Testis (tissue), 3 donors: ENCODE measurements around the gene THSD4. TPM values are rescaled to one million over a fixed set of nuclear protein-coding genes. Genes with fewer than 3 reads are reported as not detected.

Experiments
- DNase-seq: peaks from one replicate; pipeline ENCODE4 v3.0.0-alpha.2; 2019
- H3K27ac ChIP-seq, 2 donors: fragments of 200-600 bp; sonication (generic); one replicate each; pipeline ENCODE4 v1.5.1; 2019
- H3K27me3 ChIP-seq: fragments of 200-600 bp; sonication (generic); one replicate; pipeline ENCODE4 v1.5.1; 2019
- H3K36me3 ChIP-seq: fragments of 200-600 bp; sonication (generic); one replicate; pipeline ENCODE4 v1.5.1; 2017; ENCODE audit warnings: low read depth; ENCODE audit errors: missing control alignments
- H3K4me1 ChIP-seq: fragments of 200-600 bp; sonication (generic); one replicate; pipeline ENCODE4 v1.5.1; 2019
- H3K4me3 ChIP-seq, 2 donors: fragments of 200-600 bp; sonication (generic); one replicate each; pipeline ENCODE4 v1.5.1; 2017 to 2019
- H3K9me3 ChIP-seq: fragments of 200-600 bp; sonication (generic); one replicate; pipeline ENCODE4 v1.5.1; 2017
- POLR2A ChIP-seq: fragments of 450-650 bp; IDR thresholded peaks from one replicate; pipeline ENCODE4 v1.6.1; 2017; ENCODE audit warnings: antibody characterized with exemption, mild to moderate bottlenecking, moderate library complexity
- WGBS, 2 donors: methylation state at CpG; one replicate each; pipeline ENCODE4 v1.1.5; 2018; 5-methylcytosine and 5-hydroxymethylcytosine counted together
- intact Hi-C: fragments of 100-400 bp; cut with DNase I; formaldehyde crosslinking; loops from one replicate; pipeline ENCODE4 v1.15.1; 2023; ENCODE audit warnings: low total_unique reads
- polyA plus RNA-seq: library from polyadenylated mRNA; stranded (reverse); fragments of 350-450 nt; fragmentation: Illumina TruSeq; extraction: RNeasy Lipid Tissue Mini Kit (QIAGEN cat#74804); gene quantifications from one replicate; pipeline ENCODE4 v1.2.3, GENCODE V29; 2014; ENCODE audit warnings: low read depth, low replicate concordance; ENCODE audit not compliant: insufficient read depth
- total RNA-seq, 2 donors: library from RNA; depleted of rRNA; stranded (reverse); fragments of >200 nt; gene quantifications; one replicate each; pipeline ENCODE4 v1.2.3, GENCODE V29; 2016
- TF ChIP-seq, protein P1 (sequence below), 3 experiments: fragments of 450-650 bp in 2 of 3; fragments of 200-600 bp in 1 of 3; sonication (generic) in 1 of 3; IDR thresholded peaks; one replicate each; pipeline ENCODE4 v1.5.1; 2016 to 2019; ENCODE audit warnings: antibody characterized with exemption in 3 of 3, mild to moderate bottlenecking in 2 of 3, moderate library complexity in 1 of 3

The THSD4 gene
- total and polyA plus RNA-seq, 3 donors from 2014 or later, result 14.3 to 21.5 (median 18.2) TPM

DNA sequence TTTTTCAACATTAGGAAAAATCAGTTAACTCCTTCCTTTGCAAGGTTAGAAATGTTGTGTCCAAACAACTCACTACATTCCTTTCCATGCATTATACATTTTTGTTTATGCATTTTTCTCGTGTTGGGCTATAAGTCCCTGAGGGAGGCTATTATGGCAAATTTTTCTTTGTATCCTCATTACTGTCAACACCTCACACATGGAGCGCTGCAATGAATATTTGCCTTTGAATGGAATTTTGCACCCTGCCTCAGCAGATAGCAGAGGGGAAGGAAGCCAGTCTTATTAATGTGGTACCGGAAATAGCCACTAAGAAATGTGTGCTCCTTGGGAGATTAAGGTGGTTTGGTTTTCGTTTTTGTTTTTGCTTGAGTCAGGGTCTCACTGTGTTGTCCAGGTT lies 134.7 kb downstream of the THSD4 start:
- WGBS, 2 donors, result 82 to 86% methylated on average over 4 of the region's 4 CpGs
- Histone ChIP-seq H3K27me3 (no peaks in the 10 kb centered on the region), H3K4me1 (peaks cover 17% of the 10 kb centered on the region), H3K4me3 (no peak overlapping the region), H3K9me3 (no peaks in the 10 kb centered on the region), H3K27ac (no peak overlapping the region), H3K36me3 (no peaks in the 10 kb centered on the region)
- TF ChIP-seq, protein P1, sequence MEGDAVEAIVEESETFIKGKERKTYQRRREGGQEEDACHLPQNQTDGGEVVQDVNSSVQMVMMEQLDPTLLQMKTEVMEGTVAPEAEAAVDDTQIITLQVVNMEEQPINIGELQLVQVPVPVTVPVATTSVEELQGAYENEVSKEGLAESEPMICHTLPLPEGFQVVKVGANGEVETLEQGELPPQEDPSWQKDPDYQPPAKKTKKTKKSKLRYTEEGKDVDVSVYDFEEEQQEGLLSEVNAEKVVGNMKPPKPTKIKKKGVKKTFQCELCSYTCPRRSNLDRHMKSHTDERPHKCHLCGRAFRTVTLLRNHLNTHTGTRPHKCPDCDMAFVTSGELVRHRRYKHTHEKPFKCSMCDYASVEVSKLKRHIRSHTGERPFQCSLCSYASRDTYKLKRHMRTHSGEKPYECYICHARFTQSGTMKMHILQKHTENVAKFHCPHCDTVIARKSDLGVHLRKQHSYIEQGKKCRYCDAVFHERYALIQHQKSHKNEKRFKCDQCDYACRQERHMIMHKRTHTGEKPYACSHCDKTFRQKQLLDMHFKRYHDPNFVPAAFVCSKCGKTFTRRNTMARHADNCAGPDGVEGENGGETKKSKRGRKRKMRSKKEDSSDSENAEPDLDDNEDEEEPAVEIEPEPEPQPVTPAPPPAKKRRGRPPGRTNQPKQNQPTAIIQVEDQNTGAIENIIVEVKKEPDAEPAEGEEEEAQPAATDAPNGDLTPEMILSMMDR (IDR thresholded peaks at IDR 0.05), result no peak
- no peak for TF ChIP-seq POLR2A
- DNase-seq, result no peak
- intact Hi-C loops, result no loop called here

DNA sequence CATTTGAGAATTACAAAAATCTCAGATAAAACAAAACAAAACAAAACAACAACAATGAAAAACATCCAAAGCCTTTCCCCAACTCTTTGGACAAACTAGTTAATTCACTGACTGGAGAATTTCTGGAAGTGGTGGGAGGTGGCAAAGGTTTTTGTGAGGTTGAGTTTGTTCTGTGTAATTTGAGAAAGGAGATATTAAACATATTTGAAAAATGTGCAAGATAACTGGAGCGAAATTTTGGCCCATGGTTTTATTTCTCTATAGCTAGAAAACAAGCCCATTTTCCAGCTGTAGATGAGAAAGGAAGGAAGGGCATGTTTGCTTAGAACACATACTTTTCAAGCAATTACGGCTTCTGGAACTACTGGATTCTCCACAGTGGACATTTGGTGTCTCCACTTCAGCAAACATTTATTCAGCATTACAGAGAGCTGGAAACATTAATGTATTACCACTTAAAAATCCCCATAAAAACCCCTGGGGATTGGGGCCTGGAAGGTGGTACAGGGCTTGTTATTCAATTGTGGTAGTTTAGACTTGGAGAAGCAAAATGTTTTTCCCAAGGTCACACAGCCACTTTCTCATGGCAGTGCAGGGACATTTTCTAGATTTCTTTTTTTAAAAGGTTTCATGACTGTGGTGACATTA lies 135.8 kb downstream of the THSD4 start:
- DNase-seq, result no peak
- WGBS, 2 donors, result 52% methylated on average over 2 of the region's 2 CpGs
- Histone ChIP-seq H3K27ac (peak overlapping the region in 1 of 2 donors; percentile 58), H3K27me3 (no peaks in the 10 kb centered on the region), H3K4me1 (peaks cover 17% of the 10 kb centered on the region), H3K36me3 (no peaks in the 10 kb centered on the region), H3K4me3 (no peak overlapping the region), H3K9me3 (no peaks in the 10 kb centered on the region)
- TF ChIP-seq POLR2A, result no peak
- TF ChIP-seq, protein P1 (IDR thresholded peaks at IDR 0.05), result no peak
- intact Hi-C loops, result no loop called here

DNA sequence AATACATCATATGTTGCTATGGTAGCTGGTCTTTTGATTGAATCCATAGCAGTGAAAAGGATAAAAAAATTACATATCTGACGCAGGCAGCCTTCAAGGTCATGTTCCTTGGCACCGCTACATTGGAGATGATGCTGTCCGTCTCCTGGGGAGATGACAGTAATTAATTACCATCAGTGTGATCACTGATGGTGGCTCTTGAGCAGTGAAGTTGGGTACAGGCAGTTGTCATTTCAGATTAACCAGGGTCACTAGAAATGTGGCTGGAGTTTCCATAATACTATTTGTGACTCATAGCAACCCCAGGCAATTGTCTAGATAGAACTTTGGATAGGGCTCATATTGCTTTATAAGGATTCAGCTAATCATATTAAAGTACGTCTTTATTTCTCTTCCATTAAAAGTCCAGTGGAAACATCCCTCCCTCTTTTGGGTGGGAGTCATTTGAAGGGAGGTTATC lies 136.3 kb downstream of the THSD4 start:
- intact Hi-C loops, result no loop called here
- Histone ChIP-seq H3K9me3 (no peaks in the 10 kb centered on the region), H3K27ac (peak overlapping the region in 1 of 2 donors; percentile 58), H3K27me3 (no peaks in the 10 kb centered on the region), H3K4me1 (peaks cover 17% of the 10 kb centered on the region), H3K4me3 (no peak overlapping the region), H3K36me3 (no peaks in the 10 kb centered on the region)
- WGBS, 2 donors, result 41 to 62% methylated on average over 4 of the region's 4 CpGs
- peak; percentile 30 for DNase-seq
- TF ChIP-seq, protein P1 (IDR thresholded peaks at IDR 0.05), result no peak
- TF ChIP-seq POLR2A, result no peak

DNA sequence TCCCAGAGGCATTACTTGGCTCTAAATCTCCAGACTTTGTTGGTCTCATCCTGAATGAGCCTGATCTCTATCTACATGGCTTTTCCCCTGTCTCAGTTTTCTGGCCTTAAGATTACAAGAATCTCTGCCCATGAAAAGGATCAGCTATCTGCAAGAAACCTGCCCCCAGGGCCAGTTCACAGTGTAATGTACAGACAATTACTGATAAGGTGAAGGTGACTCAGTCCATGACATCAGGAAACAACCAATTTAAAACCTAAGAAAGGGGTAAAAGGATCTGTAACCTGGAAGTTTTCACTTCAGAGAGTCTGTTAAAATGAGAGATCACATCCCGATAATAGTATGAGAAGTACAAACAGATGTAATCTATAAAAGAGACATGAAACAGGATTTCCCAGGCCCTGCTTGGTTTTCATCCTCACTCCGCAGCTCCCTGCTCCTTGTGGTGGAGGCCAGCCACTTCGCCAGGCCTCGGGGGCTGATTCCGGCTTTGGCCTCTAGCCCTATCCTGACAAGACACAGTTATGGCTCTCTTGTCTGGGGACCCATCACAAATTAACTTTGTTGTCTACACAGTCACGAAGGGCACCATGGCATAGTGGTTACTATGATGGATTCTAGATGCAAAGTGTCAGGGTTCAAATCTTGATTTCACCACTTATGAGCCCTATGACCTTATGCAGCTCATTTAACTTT lies 136.9 kb downstream of the THSD4 start:
- H3K4me1 ChIP-seq, result peaks cover 17% of the 10 kb centered on the region
- H3K9me3 ChIP-seq, result no peaks in the 10 kb centered on the region
- intact Hi-C loops, result no loop called here
- TF ChIP-seq, protein P1 (IDR thresholded peaks at IDR 0.05), result no peak
- TF ChIP-seq POLR2A, result no peak
- no peaks in the 10 kb centered on the region for H3K27me3 ChIP-seq
- WGBS, 2 donors, result 54 to 69% methylated on average over 6 of the region's 6 CpGs
- peak; percentile 38 for DNase-seq
- H3K36me3 ChIP-seq, result no peaks in the 10 kb centered on the region
- no peak overlapping the region for H3K4me3 ChIP-seq
- H3K27ac ChIP-seq, result peak overlapping the region in 1 of 2 donors; percentile 58
